NOMO-1 treated with dmso at 0.1 percent for 144 hours (cell line): ENCODE data around the gene OVOL1.
A peak's percentile ranks its signal among the peaks of the same experiment; 100 is the strongest.

ENCODE experiments used
- DNase-seq: peaks from one replicate; lab custom pipeline; 2025; ENCODE audit not compliant: unreplicated experiment; lab: John Stamatoyannopoulos, UW

Gene OVOL1

DNA sequence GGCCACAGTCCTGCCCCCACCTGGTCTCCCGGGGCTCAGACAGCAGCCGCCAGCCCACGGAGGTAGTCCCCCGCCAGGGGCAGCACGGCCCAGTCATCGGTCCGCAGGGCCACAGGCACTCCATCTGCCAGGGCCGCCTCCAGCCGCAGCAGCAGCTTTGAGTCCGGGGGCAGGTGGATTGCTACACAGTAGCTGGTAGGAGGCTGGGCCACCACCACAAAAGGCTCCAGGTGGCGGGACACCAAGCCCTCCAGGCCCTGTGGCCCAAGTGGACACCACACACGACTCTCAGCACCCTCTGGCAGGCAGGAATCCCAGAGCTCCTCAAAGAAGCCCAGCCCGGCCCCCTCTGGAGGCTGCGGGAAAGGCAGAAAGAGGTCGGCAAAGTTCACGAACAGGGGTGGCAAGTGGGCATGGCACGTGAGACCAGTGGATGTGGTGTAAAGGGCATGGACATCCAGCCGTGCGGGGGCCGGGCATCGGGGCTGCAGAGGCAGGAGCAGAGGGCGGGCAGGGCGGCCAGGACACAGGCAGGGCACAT lies 9.0 kb upstream of the OVOL1 start:
- DNase-seq = no peak

GRCh38 chr11:65778431-65778900 lies 8.4 kb upstream of the OVOL1 start:
- no peak for DNase-seq

GRCh38 chr11:65778901-65779668 lies 7.8 kb upstream of the OVOL1 start:
- no peak for DNase-seq

- no peak for DNase-seq
Observed at GRCh38 chr11:65779669-65779918, 7.3 kb upstream of the OVOL1 start.

- DNase-seq = peak; percentile 86
Observed at GRCh38 chr11:65779919-65780769, 6.7 kb upstream of the OVOL1 start.

GRCh38 chr11:65780770-65781151 lies 6.1 kb upstream of the OVOL1 start, which contains the start of gene AP5B1:
TSS of gene AP5B1 (minus strand) at chr11:65780976. CDS start at chr11:65780591, 385 bp downstream.
- DNase-seq = no peak

GRCh38 chr11:65781152-65781961 lies 5.5 kb upstream of the OVOL1 start:
- no peak for DNase-seq

- no peak for DNase-seq
Observed at GRCh38 chr11:65781962-65782815, 4.7 kb upstream of the OVOL1 start.

DNA sequence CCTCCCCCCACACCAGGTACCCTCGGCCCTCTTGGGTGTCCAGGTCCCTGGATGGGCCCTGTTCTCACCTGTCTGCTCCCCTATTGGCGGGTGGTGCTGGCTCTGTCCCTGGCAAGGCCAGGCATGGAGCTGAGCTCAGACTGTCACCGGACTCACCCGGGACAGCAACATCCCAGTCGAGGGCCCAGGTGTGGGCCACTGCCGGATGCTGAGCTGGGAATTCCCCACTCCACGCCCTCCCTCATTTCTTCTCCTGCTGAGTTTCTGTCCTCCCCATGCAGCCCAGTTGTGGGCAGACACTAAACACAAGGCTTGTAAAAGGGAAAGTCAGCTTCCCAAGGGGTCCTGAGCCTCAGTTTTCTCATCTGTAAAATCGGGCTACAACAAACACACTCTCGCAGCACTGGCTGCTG lies 4.0 kb upstream of the OVOL1 start:
- DNase-seq = no peak

DNA sequence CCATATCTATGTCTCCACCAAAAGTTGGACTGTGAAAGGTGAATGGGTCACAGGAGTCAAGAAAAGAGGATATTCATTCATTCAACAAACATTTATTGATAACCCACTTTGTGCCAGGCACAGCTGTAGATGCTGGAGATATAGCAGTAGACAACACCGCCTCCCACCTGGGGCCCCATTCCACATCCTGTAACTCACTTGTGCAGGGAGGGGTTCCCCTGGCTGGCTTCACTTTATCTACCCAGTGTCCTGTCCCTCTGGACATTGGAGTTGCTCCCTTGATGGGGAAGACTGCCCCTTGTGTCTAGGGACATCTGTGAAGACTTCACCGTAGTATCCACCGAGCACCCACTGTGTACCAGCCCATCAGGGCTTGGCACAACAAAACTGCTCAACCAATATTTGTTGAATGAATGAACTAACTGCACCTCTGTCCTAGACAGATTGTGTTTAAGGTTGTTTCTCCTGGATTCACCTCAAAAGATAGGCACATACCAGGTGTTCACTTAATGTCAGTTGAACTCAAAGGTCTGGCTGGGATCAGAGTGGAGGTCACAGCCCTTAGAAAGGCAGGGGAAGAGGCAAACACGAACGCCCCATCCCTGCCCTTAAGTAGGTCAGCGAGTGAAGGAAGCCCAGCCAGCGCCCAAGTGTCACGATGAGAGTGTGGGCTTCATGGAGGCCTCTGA lies 1.4 kb upstream of the OVOL1 start:
- DNase-seq = no peak

- no peak for DNase-seq
Observed at GRCh38 chr11:65786008-65786785, 666 bp upstream of the OVOL1 start.

DNA sequence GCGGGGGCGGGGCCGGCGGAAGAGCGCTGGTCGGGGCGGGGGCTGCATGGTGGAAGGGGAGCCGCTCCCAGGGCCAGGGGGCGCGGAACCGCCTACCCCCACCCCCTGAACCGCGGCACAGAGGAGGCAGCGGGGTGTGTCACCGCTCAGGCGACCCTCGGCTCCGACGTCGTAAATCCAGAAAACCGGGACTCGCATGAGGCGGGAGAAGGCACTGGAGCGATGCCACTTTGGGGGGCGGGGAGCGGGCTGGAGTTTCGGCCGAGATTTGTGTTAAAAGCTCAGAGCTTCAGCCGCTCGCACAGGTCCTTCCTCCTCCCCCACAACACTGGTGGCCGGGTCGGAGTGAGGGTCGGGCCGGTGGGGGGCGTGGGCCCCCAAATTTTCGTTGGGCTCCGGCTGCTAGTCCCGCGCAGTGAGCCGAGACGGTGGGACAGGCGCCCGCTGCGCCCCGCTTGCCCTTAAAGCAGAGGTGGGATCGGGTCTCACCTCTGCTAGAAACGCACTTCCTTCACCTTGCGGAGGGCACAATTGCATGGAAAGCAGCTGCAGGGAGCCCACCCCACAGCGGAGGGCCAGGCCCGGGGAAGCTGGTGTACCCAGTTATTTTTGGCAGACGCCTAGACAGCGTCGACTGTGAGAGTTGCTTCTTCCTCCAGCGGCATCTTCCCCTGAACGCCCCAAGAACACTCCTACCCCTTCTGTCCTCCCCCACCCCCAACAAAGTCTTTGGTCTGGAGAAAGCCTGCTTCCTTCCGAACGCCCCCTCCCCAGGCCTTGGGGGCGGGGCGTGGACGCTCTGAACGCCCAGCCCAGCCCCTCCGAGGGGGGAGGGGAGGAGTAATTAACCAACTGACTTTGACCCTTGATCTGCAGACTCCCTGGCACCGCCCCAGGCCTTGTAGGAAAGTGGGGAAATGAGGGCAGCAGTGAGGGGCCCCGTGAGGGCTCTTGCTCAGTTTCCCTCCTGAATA lies 1.1 kb downstream of the OVOL1 start:
- DNase-seq = peak; percentile 94

DNA sequence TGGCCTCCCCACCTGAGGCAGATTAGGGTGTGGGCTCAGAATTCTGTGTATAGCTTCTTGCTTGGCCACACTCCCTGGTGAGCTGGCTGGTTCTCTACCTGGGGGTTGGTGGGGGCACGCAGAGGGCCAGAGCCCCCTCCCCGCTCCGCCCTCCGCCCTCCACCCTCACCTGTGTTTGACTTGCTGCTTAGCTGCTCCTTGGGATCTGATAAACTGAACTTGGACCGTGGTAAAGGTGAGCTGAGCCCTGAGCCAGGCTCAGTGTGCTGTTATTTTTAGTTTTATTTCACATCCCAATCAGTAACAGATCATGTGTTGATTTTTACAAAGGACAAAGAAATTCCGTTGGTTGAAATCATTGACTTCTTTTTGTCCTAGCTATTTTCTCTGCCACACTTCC lies 2.0 kb downstream of the OVOL1 start:
- DNase-seq = no peak

DNA sequence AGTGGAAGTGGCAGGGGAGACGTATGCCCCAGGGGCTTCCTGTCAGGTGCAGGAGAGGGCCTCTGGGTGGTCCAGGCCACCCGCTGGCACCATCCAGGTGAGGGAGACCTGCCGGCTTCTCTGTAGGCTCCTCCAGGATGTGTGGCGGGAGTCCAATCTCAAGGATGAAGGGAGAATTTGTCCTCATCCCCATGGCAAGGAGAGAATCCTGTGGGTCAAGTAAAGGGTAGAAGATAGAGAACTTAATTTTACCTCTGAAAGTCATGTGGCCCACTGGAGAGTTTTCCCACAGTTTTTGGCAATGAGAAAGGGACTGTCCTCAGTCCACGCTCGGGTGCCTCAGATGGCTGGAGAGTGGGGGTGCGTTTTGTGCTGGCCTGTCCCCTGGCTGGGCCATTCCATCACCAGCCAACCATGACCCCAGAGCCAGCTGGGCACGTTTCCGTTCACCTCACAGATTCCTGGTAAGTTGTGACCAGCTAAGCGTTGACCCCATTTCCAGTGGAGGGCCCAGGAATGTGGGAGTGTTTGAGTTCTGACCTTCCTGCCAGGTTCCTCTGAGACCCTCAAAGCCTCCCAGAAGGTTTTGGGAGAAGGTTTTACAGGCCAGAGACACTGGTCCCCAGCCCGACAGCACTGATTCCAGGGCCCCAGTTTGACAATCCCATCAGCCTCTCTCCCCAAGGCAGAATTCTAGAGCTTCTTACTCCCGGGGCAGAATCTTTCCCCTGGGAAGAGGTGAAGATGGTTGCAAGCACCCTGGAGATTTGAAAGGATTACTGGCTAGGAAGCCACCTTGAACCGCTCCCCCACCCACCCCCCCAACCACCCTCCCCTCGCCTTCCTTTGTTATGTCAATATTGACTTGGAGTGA lies 2.6 kb downstream of the OVOL1 start:
- DNase-seq = no peak

GRCh38 chr11:65790104-65790901 lies 3.4 kb downstream of the OVOL1 start:
- DNase-seq = no peak
